ENCODE data around the gene CFAP44.

The CFAP44 gene

DNA sequence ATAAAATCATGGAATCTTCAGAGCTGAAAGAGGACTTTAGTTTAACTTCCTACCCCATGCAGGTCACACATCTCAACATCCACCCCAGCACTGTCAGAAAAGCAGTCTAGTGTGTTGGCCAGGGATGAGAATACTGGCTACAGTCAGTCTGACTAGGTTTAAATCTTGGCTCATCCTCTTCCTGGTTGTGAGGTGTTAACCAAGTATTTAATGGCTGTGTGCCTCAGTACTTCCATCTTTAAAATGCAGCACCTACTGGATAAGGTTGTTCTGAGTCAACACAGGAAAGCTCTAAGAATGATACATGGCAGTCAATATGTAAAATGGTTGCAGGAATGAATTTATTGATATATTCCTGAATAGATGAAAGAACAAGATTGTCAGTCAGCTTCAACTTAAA lies 3.1 kb downstream of the CFAP44 start:
- Histone ChIP-seq H3K4me1 (peaks cover 0 to 3% (median 0%) of the 10 kb centered on the region in 4 donors), H3K36me3 (peaks cover 0 to 9% (median 0%) of the 10 kb centered on the region in 3 donors), H3K27me3 (no peaks in the 10 kb centered on the region), H3K27ac (no peak overlapping the region), H3K4me3 (no peak overlapping the region), H3K9me3 (no peaks in the 10 kb centered on the region)
- TF ChIP-seq, protein P1, sequence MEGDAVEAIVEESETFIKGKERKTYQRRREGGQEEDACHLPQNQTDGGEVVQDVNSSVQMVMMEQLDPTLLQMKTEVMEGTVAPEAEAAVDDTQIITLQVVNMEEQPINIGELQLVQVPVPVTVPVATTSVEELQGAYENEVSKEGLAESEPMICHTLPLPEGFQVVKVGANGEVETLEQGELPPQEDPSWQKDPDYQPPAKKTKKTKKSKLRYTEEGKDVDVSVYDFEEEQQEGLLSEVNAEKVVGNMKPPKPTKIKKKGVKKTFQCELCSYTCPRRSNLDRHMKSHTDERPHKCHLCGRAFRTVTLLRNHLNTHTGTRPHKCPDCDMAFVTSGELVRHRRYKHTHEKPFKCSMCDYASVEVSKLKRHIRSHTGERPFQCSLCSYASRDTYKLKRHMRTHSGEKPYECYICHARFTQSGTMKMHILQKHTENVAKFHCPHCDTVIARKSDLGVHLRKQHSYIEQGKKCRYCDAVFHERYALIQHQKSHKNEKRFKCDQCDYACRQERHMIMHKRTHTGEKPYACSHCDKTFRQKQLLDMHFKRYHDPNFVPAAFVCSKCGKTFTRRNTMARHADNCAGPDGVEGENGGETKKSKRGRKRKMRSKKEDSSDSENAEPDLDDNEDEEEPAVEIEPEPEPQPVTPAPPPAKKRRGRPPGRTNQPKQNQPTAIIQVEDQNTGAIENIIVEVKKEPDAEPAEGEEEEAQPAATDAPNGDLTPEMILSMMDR (IDR thresholded peaks at IDR 0.05), result no peak
- intact Hi-C loops (cut with DNase I; ENCODE audit: low total_unique reads), result no loop called here
- DNase-seq, result no peak

DNA sequence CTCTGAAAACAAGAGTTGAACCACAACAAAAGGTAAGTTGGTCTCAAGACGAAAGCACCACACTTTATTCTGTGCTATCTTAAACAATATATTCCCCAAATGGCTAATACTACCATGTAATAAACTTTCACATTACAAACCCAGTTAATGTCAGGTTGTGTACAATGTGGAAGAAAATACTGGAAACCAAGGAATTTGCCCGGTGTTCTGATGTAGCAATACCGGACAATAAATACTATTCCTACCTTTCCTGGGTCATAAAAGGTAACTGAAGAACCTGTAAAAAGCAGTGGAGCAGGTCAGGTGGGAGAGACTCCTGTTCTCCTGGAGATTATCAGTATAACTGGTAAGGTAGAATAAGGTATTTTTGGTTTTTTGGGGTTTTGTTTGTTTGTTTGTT lies 3.9 kb downstream of the CFAP44 start:
- Histone ChIP-seq H3K4me3 (no peak overlapping the region), H3K4me1 (peaks cover 0 to 3% (median 0%) of the 10 kb centered on the region in 4 donors), H3K36me3 (peaks cover 0 to 5% (median 0%) of the 10 kb centered on the region in 3 donors), H3K27me3 (no peaks in the 10 kb centered on the region), H3K27ac (no peak overlapping the region), H3K9me3 (no peaks in the 10 kb centered on the region)
- no peak for DNase-seq
- intact Hi-C loops (cut with DNase I; ENCODE audit: low total_unique reads), result no loop called here
- TF ChIP-seq, protein P1 (IDR thresholded peaks at IDR 0.05), result no peak

DNA sequence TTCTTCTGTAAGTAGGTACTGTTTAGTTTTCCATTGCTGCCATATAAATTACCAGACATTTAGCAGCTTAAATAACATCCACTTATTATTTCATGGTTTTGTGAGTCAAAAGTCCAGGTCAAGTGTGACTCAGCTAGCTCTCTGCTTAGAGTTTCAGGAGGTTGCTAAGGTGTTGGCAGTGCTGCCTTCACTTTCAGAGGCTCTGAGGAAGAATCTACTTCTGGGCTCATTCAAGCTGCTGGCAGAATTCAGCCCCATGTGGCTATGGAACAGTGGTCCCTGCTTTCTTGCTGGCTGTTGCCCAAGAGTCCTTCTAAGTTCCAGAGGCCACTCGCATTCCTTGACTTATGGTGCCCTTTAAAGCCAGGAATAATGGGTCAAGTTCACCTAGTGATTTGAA lies 4.5 kb downstream of the CFAP44 start:
- no peaks in the 10 kb centered on the region for H3K9me3 ChIP-seq
- peaks cover 0 to 5% (median 0%) of the 10 kb centered on the region in 3 donors for H3K36me3 ChIP-seq
- H3K27me3 ChIP-seq, result no peaks in the 10 kb centered on the region
- H3K4me3 ChIP-seq, result no peak overlapping the region
- DNase-seq, result no peak
- TF ChIP-seq, protein P1 (IDR thresholded peaks at IDR 0.05), result no peak
- peaks cover 0 to 3% (median 0%) of the 10 kb centered on the region in 4 donors for H3K4me1 ChIP-seq
- intact Hi-C loops (cut with DNase I; ENCODE audit: low total_unique reads), result no loop called here
- H3K27ac ChIP-seq, result no peak overlapping the region

DNA sequence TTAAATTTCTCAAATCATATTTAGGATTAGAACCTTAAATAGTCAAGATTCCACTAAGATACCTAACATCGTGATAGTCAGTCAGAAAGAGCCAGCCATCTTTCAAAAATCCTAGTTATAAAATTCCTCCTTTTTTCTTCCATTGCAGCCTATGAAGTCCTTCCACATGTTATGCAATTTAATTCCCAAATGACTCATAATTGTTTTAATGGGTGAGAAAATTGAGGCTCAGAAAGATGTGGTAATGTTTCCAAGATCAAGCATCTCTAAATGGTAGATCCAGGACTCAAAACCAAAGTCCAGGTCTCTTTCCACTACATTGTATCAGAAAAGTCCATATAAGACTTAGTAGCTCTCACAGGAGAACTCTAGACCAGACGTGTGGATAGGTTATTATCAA lies 9.5 kb downstream of the CFAP44 start:
- no peak for DNase-seq
- Histone ChIP-seq H3K4me1 (no peaks in the 10 kb centered on the region), H3K4me3 (no peak overlapping the region), H3K27ac (no peak overlapping the region), H3K27me3 (no peaks in the 10 kb centered on the region), H3K9me3 (no peaks in the 10 kb centered on the region), H3K36me3 (peaks cover 1 to 11% (median 4%) of the 10 kb centered on the region in 3 donors)
- TF ChIP-seq, protein P1 (IDR thresholded peaks at IDR 0.05), result no peak
- intact Hi-C loops (cut with DNase I; ENCODE audit: low total_unique reads), result no loop called here

DNA sequence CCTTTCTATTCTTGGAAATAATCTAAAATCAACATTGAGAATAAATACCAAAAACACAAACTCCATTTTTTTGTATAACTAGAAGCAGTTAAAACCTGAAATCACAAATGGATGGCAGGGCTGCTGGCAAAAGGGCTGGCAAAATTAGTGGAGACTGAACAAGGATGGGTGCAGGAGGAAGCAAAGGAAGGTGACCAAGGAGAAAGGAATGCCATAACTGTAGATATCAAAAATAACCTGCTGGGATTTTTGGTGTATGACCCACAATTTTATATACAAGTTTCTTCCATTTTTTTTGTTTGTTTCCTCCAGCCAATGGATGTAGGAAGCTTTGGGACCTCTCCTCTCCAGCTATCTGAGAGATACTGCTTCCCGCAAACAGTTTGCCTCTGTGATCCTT lies 12.7 kb downstream of the CFAP44 start:
- no peak overlapping the region for H3K27ac ChIP-seq
- H3K4me3 ChIP-seq, result no peak overlapping the region
- no peaks in the 10 kb centered on the region for H3K9me3 ChIP-seq
- DNase-seq, result no peak
- H3K27me3 ChIP-seq, result no peaks in the 10 kb centered on the region
- no peaks in the 10 kb centered on the region for H3K4me1 ChIP-seq
- H3K36me3 ChIP-seq, result peaks cover 22 to 28% (median 28%) of the 10 kb centered on the region in 3 donors
- intact Hi-C loops (cut with DNase I; ENCODE audit: low total_unique reads), result no loop called here
- TF ChIP-seq, protein P1 (IDR thresholded peaks at IDR 0.05), result no peak

DNA sequence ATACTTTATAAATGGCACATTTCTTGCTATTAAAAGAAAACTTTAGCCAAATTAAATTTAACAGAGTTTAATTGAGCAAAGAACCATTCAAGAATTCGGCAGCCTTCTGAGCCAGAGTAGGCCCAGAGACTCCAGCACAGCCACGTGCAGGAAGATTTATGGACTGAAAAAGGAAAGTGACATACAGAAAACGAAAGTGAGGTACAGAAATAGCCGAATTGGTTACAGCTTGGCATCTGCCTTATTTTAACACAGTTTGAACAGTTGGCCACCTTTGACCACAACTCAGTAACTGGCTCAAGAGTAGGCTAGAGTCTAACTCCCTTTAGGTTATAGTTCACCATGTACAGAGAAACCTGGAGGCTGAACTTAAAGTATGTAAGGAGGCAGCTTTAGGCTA lies 17.6 kb downstream of the CFAP44 start:
- H3K27ac ChIP-seq, result no peak overlapping the region
- no peaks in the 10 kb centered on the region for H3K4me1 ChIP-seq
- H3K27me3 ChIP-seq, result no peaks in the 10 kb centered on the region
- H3K4me3 ChIP-seq, result no peak overlapping the region
- no peaks in the 10 kb centered on the region for H3K9me3 ChIP-seq
- no peak for DNase-seq
- TF ChIP-seq, protein P1 (IDR thresholded peaks at IDR 0.05), result no peak
- peaks cover 28 to 32% (median 29%) of the 10 kb centered on the region in 3 donors for H3K36me3 ChIP-seq
- intact Hi-C loops (cut with DNase I; ENCODE audit: low total_unique reads), result no loop called here
